Measurements from ENCODE around the gene CCDC134.

Gene CCDC134

GRCh38 chr22:41863472-41863871, 63.0 kb downstream of the CCDC134 start:
- no peak for TF ChIP-seq CTCF (IDR thresholded peaks at IDR 0.05)

DNA sequence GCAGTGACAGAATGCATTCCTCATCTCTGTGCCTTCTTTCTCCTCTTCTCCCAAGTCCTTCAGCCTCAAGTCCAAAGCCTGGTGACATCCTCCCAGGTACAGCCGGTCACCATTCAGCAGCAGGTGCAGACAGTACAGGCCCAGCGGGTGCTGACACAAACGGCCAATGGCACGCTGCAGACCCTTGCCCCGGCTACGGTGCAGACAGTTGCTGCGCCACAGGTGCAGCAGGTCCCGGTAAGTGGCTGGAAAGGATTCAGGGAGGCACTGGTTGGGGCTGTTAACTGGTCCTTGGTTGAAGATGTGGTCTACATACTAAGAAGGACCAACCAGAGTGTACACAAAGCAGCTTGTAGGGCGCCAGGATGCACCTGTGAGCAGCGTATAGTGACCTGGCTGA, 68.1 kb downstream of the CCDC134 start:
- TF ChIP-seq CTCF (IDR thresholded peaks at IDR 0.05), result no peak

GRCh38 chr22:41870786-41871185, 70.3 kb downstream of the CCDC134 start:
- TF ChIP-seq CTCF (IDR thresholded peaks at IDR 0.05), result no peak

DNA sequence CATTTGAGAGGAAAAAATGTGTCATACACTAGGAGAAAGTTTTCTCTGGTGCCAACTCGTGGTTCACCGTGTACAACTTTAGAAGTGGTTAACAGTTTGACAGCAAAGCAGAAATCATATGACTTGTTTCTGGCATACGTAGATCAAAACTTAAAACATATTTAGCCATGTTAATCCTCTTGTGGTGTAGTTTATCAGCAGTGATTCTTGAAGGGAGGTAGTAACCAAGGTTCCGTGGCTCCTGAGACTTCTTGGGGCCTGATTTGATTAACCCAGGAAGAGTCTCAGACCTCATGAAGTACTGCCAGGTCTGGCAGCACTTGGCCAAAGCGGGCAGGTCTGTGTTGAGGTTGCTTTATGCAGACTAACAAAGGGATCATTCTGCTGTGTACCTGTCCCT, 72.9 kb downstream of the CCDC134 start:
- no peak for TF ChIP-seq CTCF (IDR thresholded peaks at IDR 0.05)

- TF ChIP-seq CTCF (IDR thresholded peaks at IDR 0.05), result no peak
Measured at GRCh38 chr22:41874090-41874489, 73.6 kb downstream of the CCDC134 start.

- no peak for TF ChIP-seq CTCF (IDR thresholded peaks at IDR 0.05)
Measured at GRCh38 chr22:41875531-41876270, 75.2 kb downstream of the CCDC134 start.
